HepG2 (cell line): ENCODE measurements around the gene PLCB1.

Experiments
- MXI1 ChIP-seq: IDR thresholded peaks from 3 replicates; pipeline ENCODE4 v1.6.1; 2012; ENCODE audit warnings: low read depth, low read length, inconsistent platforms, borderline replicate concordance
- PTBP1 ChIP-seq: fragments of 200-400 bp; formaldehyde crosslinking; IDR thresholded peaks from 2 replicates; pipeline ENCODE4 v1.6.1; 2018; ENCODE audit warnings: low read length, low read depth; ENCODE audit not compliant: poor library complexity, severe bottlenecking
- REST ChIP-seq, 2 experiments: IDR thresholded peaks; 2 replicates each; pipeline ENCODE4 v1.6.1; 2011 to 2012; ENCODE audit warnings: low read length in 2 of 2, borderline replicate concordance in 1 of 2, low read depth in 1 of 2, mild to moderate bottlenecking in 1 of 2, moderate library complexity in 1 of 2
- ZNF660 ChIP-seq: sonication (generic); formaldehyde crosslinking; IDR thresholded peaks from 2 replicates; pipeline ENCODE4 v1.5.1; 2020; ENCODE audit warnings: mild to moderate bottlenecking, low read depth, missing genetic modification reagents, borderline replicate concordance

GRCh38 chr20:8487696-8488095 is 355.6 kb downstream of the PLCB1 start:
- TF ChIP-seq PTBP1: no peak
- no peak for TF ChIP-seq REST (IDR thresholded peaks at IDR 0.05; ENCODE audit: borderline replicate concordance in 1 of 2, low read depth in 1 of 2, low read length in 2 of 2)
- TF ChIP-seq ZNF660 (CRISPR knock-in tag): no peak
- no peak for TF ChIP-seq MXI1
